SK-N-SH (cell line): ENCODE measurements around the gene NOLC1.

Experiments
- EZH2phosphoT487 ChIP-seq: fragments of 200-600 bp; sonication (generic); IDR thresholded peaks from 2 replicates; pipeline ENCODE4 v1.6.1; 2017; ENCODE audit warnings: low read depth, mixed run types, mild to moderate bottlenecking, antibody characterized with exemption, moderate library complexity, borderline replicate concordance
- NRF1 ChIP-seq: IDR thresholded peaks from 2 replicates; pipeline ENCODE4 v1.6.1; 2012; ENCODE audit warnings: low read depth, mild to moderate bottlenecking, low read length
- TF ChIP-seq, protein P1 (sequence below): fragments of 200-600 bp; sonication (generic); IDR thresholded peaks from 2 replicates; pipeline ENCODE4 v1.6.1; 2017; ENCODE audit warnings: antibody characterized with exemption, mild to moderate bottlenecking, moderate library complexity

DNA sequence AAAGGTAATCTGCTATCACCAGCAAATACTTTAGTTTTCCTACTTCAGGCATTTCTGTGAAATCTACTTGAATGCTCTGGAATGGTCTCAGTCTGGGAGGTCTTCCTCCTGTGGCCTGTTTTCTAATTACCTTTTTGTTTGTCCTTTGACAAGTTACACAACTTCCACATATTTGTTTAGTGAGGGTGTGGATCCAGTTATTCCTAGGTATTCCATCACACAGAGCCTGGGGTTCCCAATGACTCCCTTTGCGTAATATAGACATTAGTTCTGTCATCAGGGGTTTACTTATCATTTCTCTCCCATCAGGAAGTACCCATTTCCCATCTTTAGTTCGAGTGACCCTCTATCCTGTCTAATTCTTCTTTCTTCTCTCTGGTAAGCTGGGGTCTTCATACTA is 45.8 kb downstream of the NOLC1 start:
- TF ChIP-seq, protein P1, sequence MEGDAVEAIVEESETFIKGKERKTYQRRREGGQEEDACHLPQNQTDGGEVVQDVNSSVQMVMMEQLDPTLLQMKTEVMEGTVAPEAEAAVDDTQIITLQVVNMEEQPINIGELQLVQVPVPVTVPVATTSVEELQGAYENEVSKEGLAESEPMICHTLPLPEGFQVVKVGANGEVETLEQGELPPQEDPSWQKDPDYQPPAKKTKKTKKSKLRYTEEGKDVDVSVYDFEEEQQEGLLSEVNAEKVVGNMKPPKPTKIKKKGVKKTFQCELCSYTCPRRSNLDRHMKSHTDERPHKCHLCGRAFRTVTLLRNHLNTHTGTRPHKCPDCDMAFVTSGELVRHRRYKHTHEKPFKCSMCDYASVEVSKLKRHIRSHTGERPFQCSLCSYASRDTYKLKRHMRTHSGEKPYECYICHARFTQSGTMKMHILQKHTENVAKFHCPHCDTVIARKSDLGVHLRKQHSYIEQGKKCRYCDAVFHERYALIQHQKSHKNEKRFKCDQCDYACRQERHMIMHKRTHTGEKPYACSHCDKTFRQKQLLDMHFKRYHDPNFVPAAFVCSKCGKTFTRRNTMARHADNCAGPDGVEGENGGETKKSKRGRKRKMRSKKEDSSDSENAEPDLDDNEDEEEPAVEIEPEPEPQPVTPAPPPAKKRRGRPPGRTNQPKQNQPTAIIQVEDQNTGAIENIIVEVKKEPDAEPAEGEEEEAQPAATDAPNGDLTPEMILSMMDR = no peak
- TF ChIP-seq EZH2phosphoT487 (no peak), NRF1 (no peak)
